Measurements from ENCODE around the gene DNAJB4.
"Not testable (repeated sequence)": the region's sequence is repeated elsewhere in the genome, so short reads cannot be mapped to it uniquely, and the experiment has no call there.

The DNAJB4 gene

GRCh38 chr1:78061825-78062523, 57.2 kb downstream of the DNAJB4 start:
- no peak for DNase-seq (ENCODE audit: insufficient read length, low spot score)
- FAIRE-seq = no peak
- TF ChIP-seq, protein P1, sequence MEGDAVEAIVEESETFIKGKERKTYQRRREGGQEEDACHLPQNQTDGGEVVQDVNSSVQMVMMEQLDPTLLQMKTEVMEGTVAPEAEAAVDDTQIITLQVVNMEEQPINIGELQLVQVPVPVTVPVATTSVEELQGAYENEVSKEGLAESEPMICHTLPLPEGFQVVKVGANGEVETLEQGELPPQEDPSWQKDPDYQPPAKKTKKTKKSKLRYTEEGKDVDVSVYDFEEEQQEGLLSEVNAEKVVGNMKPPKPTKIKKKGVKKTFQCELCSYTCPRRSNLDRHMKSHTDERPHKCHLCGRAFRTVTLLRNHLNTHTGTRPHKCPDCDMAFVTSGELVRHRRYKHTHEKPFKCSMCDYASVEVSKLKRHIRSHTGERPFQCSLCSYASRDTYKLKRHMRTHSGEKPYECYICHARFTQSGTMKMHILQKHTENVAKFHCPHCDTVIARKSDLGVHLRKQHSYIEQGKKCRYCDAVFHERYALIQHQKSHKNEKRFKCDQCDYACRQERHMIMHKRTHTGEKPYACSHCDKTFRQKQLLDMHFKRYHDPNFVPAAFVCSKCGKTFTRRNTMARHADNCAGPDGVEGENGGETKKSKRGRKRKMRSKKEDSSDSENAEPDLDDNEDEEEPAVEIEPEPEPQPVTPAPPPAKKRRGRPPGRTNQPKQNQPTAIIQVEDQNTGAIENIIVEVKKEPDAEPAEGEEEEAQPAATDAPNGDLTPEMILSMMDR (IDR thresholded peaks at IDR 0.05; ENCODE audit: insufficient read depth, missing control alignments) = no peak

- not testable (repeated sequence) for DNase-seq (ENCODE audit: insufficient read length, low spot score); FAIRE-seq
These were observed 60.1 kb downstream of the DNAJB4 start for GRCh38 chr1:78064886-78065285.

Data from D721Med (cell line).